HCT116 (cell line): Measurements from ENCODE around the gene HES2. TPM values are rescaled to one million over a fixed set of nuclear protein-coding genes. Genes with fewer than 3 reads are reported as not detected.

ENCODE experiments used
- ATAC-seq: fragments of 200-7000 bp; cut with Tn5 transposase; 2 replicates; pipeline ENCODE4 v1.9.1; 2020; ENCODE audit warnings: mild to moderate bottlenecking, moderate library complexity
- BruUV-seq: library from RNA; stranded (reverse); fragments of 400-500 nt; replicated peaks from 2 replicates; lab custom pipeline; 2021; lab: Mats Ljungman, UMichigan
- CTCF ChIA-PET: fragments of 300-600 bp; sonication (Branson Sonifier 250); formaldehyde crosslinking; loops from one replicate; lab custom pipeline; 2021; ENCODE audit warnings: antibody characterized with exemption; lab: Charles Lee
- POLR2A ChIA-PET: fragments of 300-600, 350-600 bp; sonication (Branson Sonifier 250); formaldehyde crosslinking; loops from one replicate; lab custom pipeline; 2021; ENCODE audit warnings: antibody characterized with exemption; lab: Charles Lee
- RAD21 ChIA-PET, 2 experiments: fragments of 300-600 bp; sonication (Branson Sonifier 250); formaldehyde crosslinking; loops; one replicate each; lab custom pipeline; 2023; ENCODE audit warnings: low total read pairs in 2 of 2; ENCODE audit not compliant: uncharacterized antibody in 2 of 2, unreplicated experiment in 2 of 2, low non-redundant PET in 1 of 2; lab: Charles Lee
- DNase-seq: peaks from one replicate; pipeline ENCODE4 v3.0.0-alpha.2; 2010; ENCODE audit warnings: low read depth, low spot score
- H2AFZ ChIP-seq: fragments of 200-600 bp; shearing (Covaris generic), sonication (generic); 2 replicates; pipeline ENCODE4 v1.6.1; 2017; ENCODE audit warnings: low read depth, mixed run types, mixed read lengths, antibody characterized with exemption, low read length; ENCODE audit not compliant: poor library complexity, severe bottlenecking
- H3K27ac ChIP-seq: 2 replicates; pipeline ENCODE4 v1.5.1; 2012; ENCODE audit warnings: low read depth, low read length
- H3K27me3 ChIP-seq: fragments of 200-600 bp; sonication (generic); 2 replicates; pipeline ENCODE4 v1.6.1; 2016; ENCODE audit warnings: mixed run types, low read length, mixed read lengths; ENCODE audit not compliant: insufficient read depth
- H3K36me3 ChIP-seq, 2 experiments: fragments of 200-500 bp in 1 of 2; fragments of 200-600 bp in 1 of 2; sonication (Bioruptor generic) in 1 of 2; sonication (generic) in 1 of 2; 2 replicates each; pipeline versions ENCODE4 v1.5.1 to v1.6.1; 2014 to 2016; ENCODE audit warnings: low read length in 2 of 2, inconsistent platforms in 1 of 2, mixed read lengths in 1 of 2, mixed run types in 1 of 2; ENCODE audit not compliant: insufficient read depth in 2 of 2, control insufficient read depth in 1 of 2
- H3K4me1 ChIP-seq, 2 experiments: fragments of 200-600 bp in 1 of 2; sonication (generic) in 1 of 2; 2 replicates each; pipeline versions ENCODE4 v1.5.1 to v1.6.1; 2012 to 2017; ENCODE audit warnings: low read length in 2 of 2, inconsistent platforms in 1 of 2, mild to moderate bottlenecking in 1 of 2, mixed read lengths in 1 of 2, mixed run types in 1 of 2, moderate library complexity in 1 of 2; ENCODE audit not compliant: insufficient read depth in 2 of 2, control insufficient read depth in 1 of 2
- H3K4me2 ChIP-seq: fragments of 200-600 bp; sonication (generic); 2 replicates; pipeline ENCODE4 v1.6.1; 2017; ENCODE audit warnings: mixed run types, low read length, mixed read lengths
- H3K4me3 ChIP-seq, 2 experiments: fragments of 200-600 bp in 1 of 2; sonication (generic) in 1 of 2; replicated peaks in 1 of 2; 2 replicates each; pipeline ENCODE4 v1.5.1; 2011 to 2016; ENCODE audit warnings: low read length in 2 of 2, control low read depth in 1 of 2, low read depth in 1 of 2, mild to moderate bottlenecking in 1 of 2, mixed read lengths in 1 of 2, mixed run types in 1 of 2
- H3K79me2 ChIP-seq: fragments of 200-600 bp; sonication (generic); 2 replicates; pipeline ENCODE4 v1.6.1; 2017; ENCODE audit warnings: mild to moderate bottlenecking, mixed run types, low read length, moderate library complexity, mixed read lengths; ENCODE audit not compliant: insufficient read depth
- H3K9ac ChIP-seq: fragments of 200-600 bp; sonication (generic); 2 replicates; pipeline ENCODE4 v1.6.1; 2016; ENCODE audit warnings: low read length, mixed read lengths
- H3K9me2 ChIP-seq: fragments of 200-600 bp; sonication (generic), shearing (Covaris generic); 2 replicates; pipeline ENCODE4 v1.6.1; 2017; ENCODE audit warnings: mixed run types, mild to moderate bottlenecking, moderate library complexity; ENCODE audit not compliant: insufficient read depth
- H3K9me3 ChIP-seq, 2 experiments: fragments of 200-500 bp in 1 of 2; fragments of 200-600 bp in 1 of 2; sonication (Bioruptor generic) in 1 of 2; sonication (generic) in 1 of 2; 2 replicates each; pipeline ENCODE4 v1.6.1; 2014 to 2017; ENCODE audit warnings: low read length in 2 of 2, mixed read lengths in 2 of 2, inconsistent platforms in 1 of 2, low read depth in 1 of 2, mild to moderate bottlenecking in 1 of 2, mixed run types in 1 of 2, moderate library complexity in 1 of 2; ENCODE audit not compliant: control insufficient read depth in 1 of 2, insufficient read depth in 1 of 2
- H4K20me1 ChIP-seq: fragments of 200-600 bp; sonication (generic), shearing (Covaris generic); 2 replicates; pipeline ENCODE4 v1.6.1; 2017; ENCODE audit warnings: mixed run types, mild to moderate bottlenecking, moderate library complexity; ENCODE audit not compliant: insufficient read depth
- CBX3 ChIP-seq: IDR thresholded peaks from 2 replicates; pipeline ENCODE4 v1.6.1; 2012; ENCODE audit warnings: low read depth
- EGR1 ChIP-seq: IDR thresholded peaks from 2 replicates; pipeline ENCODE4 v1.6.1; 2012; ENCODE audit warnings: low read depth
- MAX ChIP-seq: IDR thresholded peaks from 2 replicates; pipeline ENCODE4 v1.6.1; 2012
- REST ChIP-seq: IDR thresholded peaks from 2 replicates; pipeline ENCODE4 v1.6.1; 2012; ENCODE audit warnings: low read depth
- SP1 ChIP-seq: IDR thresholded peaks from 2 replicates; pipeline ENCODE4 v1.6.1; 2012; ENCODE audit warnings: low read depth
- ZBTB33 ChIP-seq: IDR thresholded peaks from 2 replicates; pipeline ENCODE4 v1.6.1; 2011; ENCODE audit warnings: mild to moderate bottlenecking, low read length, moderate library complexity; ENCODE audit not compliant: insufficient replicate concordance; ENCODE audit errors: extremely low read depth
- intact Hi-C: fragments of 100-400 bp; cut with micrococcal nuclease; formaldehyde crosslinking; loops from 2 replicates; pipeline ENCODE4 v1.10.0; 2022
- total RNA-seq: library from RNA; stranded (reverse); gene quantifications from one replicate; pipeline ENCODE4 v1.2.1, GENCODE V29; 2021; ENCODE audit not compliant: unreplicated experiment

Gene HES2
- total RNA-seq, 1 experiment from 2014 or later, result 8.4 TPM

- Histone ChIP-seq H2AFZ (peak overlapping the region; percentile 3), H4K20me1 (no peaks in the 10 kb centered on the region), H3K4me2 (peak overlapping the region; percentile 83), H3K9me2 (no peaks in the 10 kb centered on the region), H3K27ac (peak overlapping the region; percentile 37), H3K9me3 (no peaks in the 10 kb centered on the region), H3K4me3 (peak overlapping the region; percentile 62 to 76), H3K27me3 (no peaks in the 10 kb centered on the region), H3K36me3 (no peaks in the 10 kb centered on the region), H3K79me2 (peaks cover 11% of the 10 kb centered on the region; the same call in 1 of the 2 replicates), H3K4me1 (peaks cover 63 to 84% of the 10 kb centered on the region in 2 experiments), H3K9ac (peak overlapping the region; percentile 73)
- intact Hi-C loops, result loop anchor here (1.0 kb wide), 1 partner anchor 14 kb away; no protein-coding TSS in a partner anchor
- ATAC-seq (peak; percentile 7; the same call in 1 of the 2 replicates), DNase-seq (no peak)
- TF ChIP-seq CBX3 (no peak), MAX (no peak), REST (no peak), SP1 (no peak), ZBTB33 (no peak), EGR1 (no peak)
- ChIA-PET CTCF (interaction anchor here (0.7 to 3.5 kb wide), 22 partner anchors 10 to 222 kb away, joined by 3 to 105 read pairs (median 5); partner anchors contain the start of genes ACOT7, ICMT and PLEKHG5), POLR2A (interaction anchor here (0.6 to 2.2 kb wide), 5 partner anchors 10 to 1489 kb away, joined by 3 to 13 read pairs (median 7); partner anchors contain the start of gene PLEKHG5), RAD21 (interaction anchor here (1.4 to 1.6 kb wide), 3 partner anchors 14 to 17 kb away, joined by 4 to 11 read pairs (median 9); no protein-coding TSS in a partner anchor)
- BruUV-seq, result no TSS peak
Observed at GRCh38 chr1:6424000-6424565, 4.4 kb upstream of the HES2 start.
